ENCODE measurements around the gene CC2D2B.

GRCh38 chr10:95976362-95977229, 68.8 kb downstream of the CC2D2B start:
- no peak for TF ChIP-seq CTCF (conservative IDR thresholded peaks at IDR 0.05; ENCODE audit: low read length)
- TF ChIP-seq EZH2phosphoT487 (IDR thresholded peaks at IDR 0.05; ENCODE audit: borderline replicate concordance, low read depth, low read length), result no peak
